ENCODE measurements around the gene ANKRD13D.
"Not testable (repeated sequence)": the region's sequence is repeated elsewhere in the genome, so short reads cannot be mapped to it uniquely, and the experiment has no call there.

ANKRD13D gene

DNA sequence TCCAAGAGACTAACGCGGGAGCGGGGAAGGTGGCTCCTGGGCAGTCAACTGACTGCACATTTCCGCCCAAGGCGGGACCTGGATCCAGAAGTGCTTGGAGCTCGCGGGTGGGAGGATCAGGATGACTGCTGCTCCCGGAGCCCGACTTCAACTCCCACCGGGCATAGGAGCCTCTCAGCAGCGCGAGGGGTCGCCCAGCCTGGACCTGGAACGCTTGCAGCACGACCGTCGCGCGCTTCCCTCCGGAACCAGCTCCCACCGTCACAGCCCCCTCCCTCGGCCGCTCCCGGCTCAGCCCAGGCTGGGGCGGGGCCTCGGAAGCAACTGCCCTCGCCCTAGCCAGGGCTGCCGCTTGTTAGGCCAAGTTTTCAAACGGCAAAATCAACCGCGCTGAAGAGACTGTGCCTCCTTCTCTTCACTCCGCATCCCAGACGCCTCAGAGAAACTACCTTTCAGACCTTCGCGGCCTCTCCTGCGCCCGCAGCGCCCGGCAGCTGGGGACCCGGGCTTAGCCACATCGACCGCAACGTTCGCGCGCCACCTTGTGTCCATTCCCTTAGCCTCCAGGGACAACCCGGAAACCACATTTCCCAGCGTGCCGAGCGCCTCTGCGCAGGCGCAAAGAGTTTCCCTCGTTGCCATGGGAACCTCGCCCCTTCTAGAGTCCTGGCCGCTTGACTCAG, 28.2 kb downstream of the ANKRD13D start:
- TF ChIP-seq ZFX (IDR thresholded peaks at IDR 0.05) (no peak), CTCF (conservative IDR thresholded peaks at IDR 0.05) (peak; percentile 98)
- peak overlapping the region; percentile 91 for H3K27ac ChIP-seq

- TF ChIP-seq ZFX (IDR thresholded peaks at IDR 0.05) (peak; percentile 87; the same call in 1 of the 2 replicates), CTCF (conservative IDR thresholded peaks at IDR 0.05) (peak; percentile 72)
- H3K27ac ChIP-seq = peak overlapping the region; percentile 91
Observed at GRCh38 chr11:67317888-67318555, 28.9 kb downstream of the ANKRD13D start.

DNA sequence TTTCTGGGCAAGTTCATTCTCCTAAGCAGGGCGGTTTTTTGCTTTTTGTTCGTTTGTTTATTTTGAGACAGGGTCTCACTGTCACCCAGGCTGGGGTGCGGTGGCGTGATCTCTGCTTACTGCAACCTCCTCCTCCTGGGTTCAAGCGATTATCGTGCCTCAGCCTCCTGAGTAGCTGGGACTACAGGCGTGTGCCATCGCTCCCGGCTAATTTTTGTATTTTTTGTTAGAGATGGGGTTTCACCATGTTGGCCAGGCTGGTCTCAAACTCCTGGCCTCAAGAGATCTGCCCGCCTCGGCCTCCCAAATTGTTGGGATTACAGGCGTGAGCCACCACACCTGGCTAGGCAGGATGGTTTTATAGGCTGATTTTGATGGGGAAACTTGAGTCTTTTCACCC, 29.8 kb downstream of the ANKRD13D start:
- not testable (repeated sequence) for H3K27ac ChIP-seq

DNA sequence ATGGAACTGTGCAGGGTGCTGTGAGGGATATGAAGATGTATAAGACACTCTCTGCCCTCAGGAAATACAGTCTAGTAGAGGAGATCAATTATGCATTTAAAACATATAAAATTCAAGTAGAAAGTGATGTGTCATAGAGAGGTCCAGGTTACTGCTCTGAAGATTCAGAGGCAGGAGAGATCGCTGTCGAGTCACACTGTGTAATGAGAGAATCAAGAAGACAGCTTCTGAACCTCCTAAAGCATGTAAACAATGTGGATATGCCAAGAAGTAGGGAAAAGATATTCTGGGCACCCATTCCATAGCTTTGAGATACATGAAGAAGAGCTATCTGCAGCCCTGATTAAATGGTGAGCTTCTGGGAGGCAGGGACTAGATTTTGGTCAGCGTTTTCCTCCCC, 30.9 kb downstream of the ANKRD13D start:
- no peak overlapping the region for H3K27ac ChIP-seq
- TF ChIP-seq ZFX (IDR thresholded peaks at IDR 0.05) (no peak), CTCF (conservative IDR thresholded peaks at IDR 0.05) (no peak)

- no peak overlapping the region for H3K27ac ChIP-seq
- TF ChIP-seq ZFX (IDR thresholded peaks at IDR 0.05) (no peak), CTCF (conservative IDR thresholded peaks at IDR 0.05) (no peak)
Observed at GRCh38 chr11:67320691-67321090, 31.6 kb downstream of the ANKRD13D start.

DNA sequence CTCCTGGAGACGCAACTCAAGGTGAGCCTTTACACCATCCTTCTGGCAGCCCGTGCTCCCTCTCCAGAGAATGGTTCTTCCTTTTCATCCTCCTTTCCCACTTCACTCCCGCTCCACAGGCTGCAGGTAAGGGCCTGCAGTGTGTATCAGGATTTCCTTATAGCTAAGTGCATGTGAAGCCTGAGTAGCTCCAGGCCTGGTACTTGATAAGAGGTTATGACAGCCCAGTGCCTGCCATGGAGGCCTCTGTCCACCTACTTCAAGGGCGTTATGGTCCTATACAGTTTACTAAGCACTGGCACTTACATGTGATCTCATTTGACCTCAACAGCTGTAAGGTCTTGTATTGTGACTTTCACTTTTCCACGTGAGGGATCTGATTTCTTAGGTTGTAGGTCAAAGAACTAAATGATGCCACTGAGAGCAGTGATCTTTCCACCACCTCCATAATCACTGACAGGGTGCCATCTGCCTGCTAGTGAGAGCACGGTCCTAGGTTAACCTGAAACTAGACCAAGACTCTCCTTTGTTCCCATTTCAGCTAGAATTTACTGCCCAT, 32.3 kb downstream of the ANKRD13D start:
- no peak overlapping the region for H3K27ac ChIP-seq
- TF ChIP-seq CTCF (conservative IDR thresholded peaks at IDR 0.05) (no peak), ZFX (IDR thresholded peaks at IDR 0.05) (no peak)

DNA sequence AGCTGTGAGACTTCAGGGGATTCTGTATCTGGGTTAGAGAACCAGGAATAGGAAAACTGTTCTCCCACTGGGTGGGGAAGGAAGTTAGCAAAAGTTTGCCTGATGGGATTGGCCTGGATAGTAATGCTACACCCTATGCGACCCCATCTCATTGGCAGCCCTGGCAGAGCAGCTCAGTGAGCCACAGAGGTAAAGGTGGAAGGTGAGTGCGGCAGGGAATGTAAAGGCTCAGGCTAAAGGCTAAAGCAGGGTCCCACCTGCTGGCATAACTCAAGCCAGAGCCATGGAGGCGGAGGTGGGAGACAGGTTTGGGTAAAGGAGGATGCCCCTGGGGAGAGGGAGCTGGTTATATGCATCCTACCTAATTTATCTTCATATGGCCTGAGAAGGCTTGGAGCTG, 32.9 kb downstream of the ANKRD13D start:
- H3K27ac ChIP-seq = no peak overlapping the region
- TF ChIP-seq ZFX (IDR thresholded peaks at IDR 0.05) (no peak), CTCF (conservative IDR thresholded peaks at IDR 0.05) (no peak)

Data from C4-2B (cell line).